Endometrial microvascular endothelial cells (primary cell): Measurements from ENCODE around the gene SLC16A8. TPM values are rescaled to one million over a fixed set of nuclear protein-coding genes. Genes with fewer than 3 reads are reported as not detected.

Experiments used
- in situ Hi-C: cut with HindIII; loops from 2 replicates; pipeline ENCODE4 v1.10.0; 2017; ENCODE audit warnings: low sequenced_read_pairs, low pct_unique_long_range_greater_than_20kb; ENCODE audit errors: inconsistent ontology term
- total RNA-seq: library from RNA; depleted of rRNA; stranded (reverse); fragments of >200 nt; gene quantifications from one replicate; pipeline ENCODE4 v1.2.3, GENCODE V29; 2015; ENCODE audit errors: inconsistent ontology term

SLC16A8 gene
- total RNA-seq, 1 donor from 2014 or later = not detected

DNA sequence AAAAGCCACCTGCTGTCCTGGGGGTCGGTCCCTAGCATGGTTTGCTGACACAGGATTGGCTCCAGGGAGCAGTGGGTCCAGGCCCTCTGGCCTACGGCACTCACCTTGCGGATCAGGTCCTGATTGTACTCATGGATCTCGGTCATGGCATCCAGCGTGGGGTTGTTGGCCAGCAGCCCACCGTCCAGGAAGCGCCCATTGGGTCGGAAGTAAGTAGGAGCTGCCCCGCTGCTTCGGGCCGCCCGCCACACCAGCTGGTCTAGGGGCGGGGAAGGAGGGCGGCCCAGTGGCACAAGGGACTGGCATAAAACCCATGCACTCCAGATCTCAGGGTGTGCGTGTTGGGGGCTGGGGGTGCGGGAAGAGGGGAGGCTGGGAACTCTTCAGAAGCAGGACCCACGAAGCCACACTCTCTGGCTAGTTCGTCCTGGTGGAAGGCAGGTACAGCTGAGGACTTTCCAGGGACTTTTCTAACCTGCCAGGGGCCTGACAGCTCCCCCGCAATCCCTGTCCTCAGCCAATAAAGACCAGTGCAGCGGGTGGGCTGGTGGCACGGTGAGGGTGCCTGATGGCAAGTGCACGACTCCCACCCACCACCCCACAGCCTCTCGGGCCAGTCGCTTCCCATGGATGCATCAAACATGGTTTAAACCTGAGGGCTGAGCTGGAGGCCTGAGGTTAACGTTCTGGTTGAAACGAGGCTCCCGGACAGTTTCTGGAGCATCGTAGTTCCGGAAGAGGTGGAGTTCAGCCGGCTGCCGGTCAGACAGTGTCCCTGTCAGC, 31.6 kb upstream of the SLC16A8 start:
- in situ Hi-C loops = no loop called here

DNA sequence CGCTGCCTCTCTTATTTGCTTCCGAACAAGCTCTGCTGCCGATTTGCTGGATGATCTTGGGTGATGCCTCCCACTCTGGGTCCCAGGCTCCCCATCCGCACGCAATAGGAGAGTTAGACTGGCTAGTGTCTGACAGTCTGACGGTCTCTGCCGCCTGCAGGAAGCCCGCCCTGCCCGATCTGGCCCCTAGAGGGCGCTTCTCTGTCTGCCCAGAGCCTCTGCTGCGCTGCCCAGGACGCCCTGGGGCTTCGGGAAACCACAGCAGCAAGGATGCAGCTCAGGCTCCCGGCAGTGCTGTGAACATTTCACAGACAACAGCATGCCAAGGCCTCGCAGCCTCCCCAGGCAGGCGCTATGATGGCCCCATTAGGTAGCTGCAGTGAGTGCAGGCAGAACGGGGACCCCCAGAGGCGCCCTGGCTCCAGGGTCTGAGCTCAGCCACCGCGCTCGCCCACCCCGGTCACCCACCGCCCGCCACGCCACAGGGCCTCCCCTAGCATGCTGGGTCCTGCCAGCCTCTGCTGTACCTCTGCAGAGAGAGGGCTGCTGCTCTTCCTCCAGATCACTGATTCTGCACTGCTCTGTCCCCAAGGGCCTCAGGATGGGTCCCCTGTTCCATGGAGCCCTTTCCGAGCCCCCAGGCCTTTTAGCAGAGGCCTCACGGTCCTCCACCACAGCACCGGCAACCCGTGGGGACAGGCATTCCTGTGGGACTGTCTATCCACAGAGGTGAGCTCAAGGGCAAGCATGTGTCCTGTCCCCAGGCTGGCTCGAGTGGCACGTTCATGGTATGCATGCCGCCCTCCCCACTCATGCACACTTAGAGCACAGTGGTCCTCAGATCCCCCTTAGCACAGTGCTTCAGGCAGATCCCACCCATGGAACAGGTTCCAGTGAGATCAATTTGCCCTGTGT, 30.8 kb upstream of the SLC16A8 start:
- in situ Hi-C loops = no loop called here

DNA sequence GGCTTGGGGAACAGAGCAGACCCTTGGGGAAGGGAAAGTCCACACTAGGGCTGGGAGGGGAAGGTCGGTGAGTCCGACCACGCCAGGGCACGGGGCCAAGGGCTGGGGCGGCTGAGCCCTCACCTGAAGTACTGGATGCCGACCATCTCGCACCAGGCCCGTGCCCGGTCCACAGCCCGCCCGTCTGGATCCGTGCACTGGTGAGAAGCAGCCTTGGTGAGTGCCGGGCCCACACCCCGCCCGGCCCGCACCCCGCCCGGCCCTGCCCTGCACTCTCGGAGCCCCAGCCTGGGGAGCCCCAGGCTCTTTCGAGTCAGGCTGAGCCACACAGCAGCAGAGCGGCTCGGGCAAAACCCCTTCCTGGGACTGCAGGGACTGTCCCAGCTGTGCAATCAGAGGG, 28.4 kb upstream of the SLC16A8 start:
- in situ Hi-C loops = no loop called here

DNA sequence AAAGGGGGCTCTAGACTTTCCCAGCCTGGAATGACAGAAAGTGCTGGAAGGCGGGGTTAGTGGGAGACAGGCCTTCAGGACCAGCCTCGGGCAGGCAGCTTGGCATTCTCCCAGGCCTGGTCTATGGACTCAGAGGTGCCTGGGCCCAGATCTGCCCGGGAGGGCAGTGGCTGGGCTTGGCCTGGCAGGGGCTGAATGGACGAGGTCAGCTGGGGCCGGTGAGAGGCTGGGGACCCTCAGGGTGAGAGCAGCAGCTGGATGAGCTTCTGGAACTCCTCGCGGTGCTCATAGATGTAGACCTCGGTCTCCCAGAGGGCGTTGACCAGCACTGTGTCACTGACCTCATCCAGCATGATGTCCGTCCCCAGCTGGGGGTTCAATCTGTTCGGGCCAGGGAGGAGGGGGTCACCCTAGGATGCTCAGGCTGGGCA, 28.0 kb upstream of the SLC16A8 start:
- in situ Hi-C loops = no loop called here

DNA sequence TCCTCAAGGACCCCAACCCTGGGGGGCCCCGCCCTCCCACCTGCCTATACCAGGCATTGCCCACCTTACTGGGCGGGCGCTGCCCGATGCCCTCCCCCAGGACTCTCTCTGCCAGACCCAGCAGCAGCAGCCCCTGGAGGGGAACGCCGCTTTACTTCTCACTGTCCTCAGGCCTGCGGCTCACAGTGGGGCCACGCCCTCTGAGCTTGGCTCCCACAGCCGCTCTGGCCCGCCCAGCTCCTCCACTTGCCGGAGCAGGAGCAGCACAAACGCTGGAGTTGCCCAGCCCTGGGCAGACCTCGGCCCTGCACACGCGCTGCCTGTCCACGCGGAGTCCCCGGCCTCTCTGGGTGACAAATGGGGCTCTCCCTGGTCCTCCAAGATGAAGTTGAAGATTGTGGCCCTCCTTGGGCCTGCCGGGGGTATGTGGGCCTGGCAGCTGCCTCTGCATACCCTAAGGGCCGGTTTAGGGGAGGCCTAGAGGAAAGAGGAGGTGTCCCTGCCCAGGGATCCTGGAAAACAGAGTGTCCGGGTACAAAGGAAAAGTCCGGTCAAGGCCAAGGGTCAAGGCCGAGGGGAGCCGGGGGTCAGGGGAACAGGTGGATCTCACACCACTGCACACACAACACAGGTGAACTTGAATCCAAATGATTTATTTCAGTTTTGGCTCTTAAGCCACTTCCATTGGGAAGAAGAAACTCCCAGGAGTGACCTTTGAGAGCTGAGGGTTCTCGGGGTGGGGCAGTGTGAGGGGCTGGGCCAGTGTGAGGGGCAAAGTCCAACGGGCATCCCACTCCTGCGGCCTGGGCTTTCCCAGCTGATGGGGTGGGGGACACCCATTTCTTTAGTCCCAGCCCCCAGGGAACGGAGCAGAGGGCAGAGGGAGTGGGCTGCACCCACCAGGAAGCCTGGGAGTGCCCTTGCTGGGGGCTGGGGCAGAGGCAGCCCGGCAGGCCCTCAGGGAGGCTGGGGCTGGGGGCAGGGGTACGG, 27.2 kb upstream of the SLC16A8 start:
- in situ Hi-C loops = no loop called here

- in situ Hi-C loops = no loop called here
Observed at GRCh38 chr22:38110008-38110862, 26.3 kb upstream of the SLC16A8 start, which contains the start of gene BAIAP2L2. Gene BAIAP2L2 (minus strand): TSS chr22:38110684. CDS start chr22:38110525, 159 bp downstream.

DNA sequence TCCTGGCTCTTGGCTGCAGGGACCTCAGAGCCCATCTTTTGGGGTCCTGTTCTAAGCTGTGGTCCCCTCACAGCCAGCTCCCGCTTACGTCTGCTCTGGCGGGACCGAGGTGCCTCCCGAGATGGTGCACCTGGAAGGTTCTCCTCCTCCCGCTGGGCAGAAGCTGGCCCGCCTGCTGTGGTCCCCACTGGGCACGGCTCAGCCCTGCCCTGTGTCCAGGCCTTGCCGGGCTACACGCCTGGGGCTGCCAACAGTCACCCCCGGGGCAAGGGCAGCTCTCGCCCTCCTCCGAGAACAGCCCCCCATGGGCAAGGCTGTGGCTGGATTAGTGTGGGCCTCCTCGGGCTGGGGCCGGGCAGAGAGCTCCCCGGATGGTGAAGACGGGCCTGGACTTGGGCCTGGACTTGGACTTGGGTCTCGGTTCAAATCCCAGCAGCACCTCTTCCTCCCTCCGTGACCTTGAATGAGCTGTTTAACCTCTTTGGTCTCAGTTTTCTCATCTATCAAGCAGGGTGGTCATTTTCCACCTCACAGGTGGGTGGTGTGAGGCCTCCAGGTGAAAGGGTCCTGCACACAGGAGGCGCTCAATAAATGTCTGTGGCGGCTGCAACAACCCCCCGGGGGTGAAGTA, 25.5 kb upstream of the SLC16A8 start:
- in situ Hi-C loops = no loop called here

GRCh38 chr22:38108561-38109319, 24.8 kb upstream of the SLC16A8 start:
- in situ Hi-C loops = no loop called here

DNA sequence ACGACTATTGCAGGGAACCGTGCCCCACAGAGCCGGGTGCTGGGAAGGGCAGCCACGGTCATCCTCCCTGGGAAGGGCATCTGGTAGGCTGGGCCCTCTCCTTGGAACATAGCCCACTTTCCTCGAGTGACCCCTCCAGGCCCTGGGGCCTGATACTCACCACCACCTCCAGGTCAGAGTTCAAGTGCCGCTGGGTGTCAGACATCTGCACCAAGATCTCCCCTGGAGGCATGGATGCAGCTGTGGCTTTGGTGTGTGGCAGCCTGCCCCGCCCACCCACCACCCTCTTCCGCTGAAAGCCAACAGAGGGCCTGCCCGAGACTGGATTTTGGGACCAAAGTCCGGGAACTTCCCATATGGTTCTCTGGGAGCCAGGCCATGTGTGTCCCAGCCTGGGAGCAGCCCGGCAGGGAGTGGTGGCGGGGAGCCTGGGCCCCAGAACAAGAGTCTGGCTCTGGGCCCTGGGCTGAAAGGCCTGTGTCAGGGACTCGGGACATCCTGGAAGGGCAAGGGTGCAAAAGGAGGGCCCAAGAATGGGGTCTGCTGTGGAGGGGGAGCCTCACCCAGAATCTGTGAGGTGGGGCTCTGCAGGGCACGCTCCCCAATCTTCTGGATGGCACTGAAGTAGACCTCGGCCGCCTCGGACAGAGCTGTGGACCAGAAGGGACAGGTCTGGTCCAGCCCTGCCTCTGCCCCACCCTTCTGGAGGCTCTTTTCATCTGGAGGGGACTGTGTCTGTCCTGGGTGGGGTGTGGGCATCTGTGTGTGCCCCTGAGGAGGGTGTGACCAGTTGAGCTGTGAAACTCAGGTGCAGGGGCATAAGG, 23.9 kb upstream of the SLC16A8 start:
- in situ Hi-C loops = no loop called here

DNA sequence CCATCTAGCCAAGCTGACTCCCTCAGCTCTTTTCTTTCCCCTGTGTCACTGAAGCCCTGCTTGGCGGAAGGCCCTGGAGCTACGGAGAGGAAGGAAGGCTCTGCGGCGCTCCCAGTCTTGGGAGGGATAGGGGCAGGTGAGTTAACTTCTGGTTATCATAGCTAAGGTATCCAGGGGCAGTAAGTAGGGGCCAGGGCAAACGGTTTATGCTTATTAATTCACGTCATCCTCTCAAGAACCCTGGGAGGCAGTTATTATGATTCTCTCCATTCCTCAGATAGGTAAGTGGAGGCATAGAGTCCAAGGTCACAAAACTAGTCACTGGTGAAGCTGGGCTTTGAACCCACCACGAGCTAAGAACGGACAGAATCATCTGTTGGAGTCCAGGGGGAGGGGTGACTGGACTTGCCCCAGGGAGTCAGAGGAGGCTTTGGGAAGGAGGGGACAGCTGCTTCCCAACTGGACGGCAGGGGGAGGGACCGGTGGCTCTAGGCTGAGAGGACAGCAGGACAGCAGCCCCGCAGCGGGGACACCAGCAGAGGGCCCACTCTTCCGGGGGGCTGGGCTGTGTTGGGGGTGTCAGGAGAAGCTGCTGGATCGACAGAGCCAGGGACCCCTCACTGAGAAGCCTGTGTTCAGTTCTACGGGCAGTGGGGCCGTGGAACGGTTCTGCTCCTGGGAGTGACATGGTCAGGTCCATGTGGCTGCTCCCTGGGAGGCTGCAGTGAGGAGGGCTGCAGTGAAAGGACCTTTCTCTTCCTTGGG, 23.0 kb upstream of the SLC16A8 start:
- in situ Hi-C loops = no loop called here

DNA sequence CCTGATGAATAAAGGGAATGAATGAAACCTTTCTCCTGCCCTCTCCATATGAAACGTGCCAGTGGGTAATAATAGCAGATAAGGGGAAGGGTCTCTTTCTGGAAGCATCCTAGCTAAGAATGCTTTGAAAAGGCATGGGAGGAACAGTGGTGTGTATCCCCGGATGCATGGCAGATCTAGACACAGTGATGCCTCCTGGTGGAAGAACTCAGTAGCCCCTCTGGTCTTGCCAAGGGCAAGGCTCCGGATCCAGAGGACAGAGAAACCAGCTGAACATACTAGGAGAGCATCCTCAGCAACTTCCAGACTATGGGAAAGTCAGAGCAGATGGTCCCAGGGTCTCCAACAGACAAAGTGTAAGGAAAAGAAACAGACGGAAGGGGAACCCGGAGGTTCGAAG, 20.1 kb upstream of the SLC16A8 start:
- in situ Hi-C loops = no loop called here

GRCh38 chr22:38103641-38104040, 19.7 kb upstream of the SLC16A8 start:
- in situ Hi-C loops = no loop called here

GRCh38 chr22:38098410-38099249, 14.6 kb upstream of the SLC16A8 start:
- in situ Hi-C loops = no loop called here

DNA sequence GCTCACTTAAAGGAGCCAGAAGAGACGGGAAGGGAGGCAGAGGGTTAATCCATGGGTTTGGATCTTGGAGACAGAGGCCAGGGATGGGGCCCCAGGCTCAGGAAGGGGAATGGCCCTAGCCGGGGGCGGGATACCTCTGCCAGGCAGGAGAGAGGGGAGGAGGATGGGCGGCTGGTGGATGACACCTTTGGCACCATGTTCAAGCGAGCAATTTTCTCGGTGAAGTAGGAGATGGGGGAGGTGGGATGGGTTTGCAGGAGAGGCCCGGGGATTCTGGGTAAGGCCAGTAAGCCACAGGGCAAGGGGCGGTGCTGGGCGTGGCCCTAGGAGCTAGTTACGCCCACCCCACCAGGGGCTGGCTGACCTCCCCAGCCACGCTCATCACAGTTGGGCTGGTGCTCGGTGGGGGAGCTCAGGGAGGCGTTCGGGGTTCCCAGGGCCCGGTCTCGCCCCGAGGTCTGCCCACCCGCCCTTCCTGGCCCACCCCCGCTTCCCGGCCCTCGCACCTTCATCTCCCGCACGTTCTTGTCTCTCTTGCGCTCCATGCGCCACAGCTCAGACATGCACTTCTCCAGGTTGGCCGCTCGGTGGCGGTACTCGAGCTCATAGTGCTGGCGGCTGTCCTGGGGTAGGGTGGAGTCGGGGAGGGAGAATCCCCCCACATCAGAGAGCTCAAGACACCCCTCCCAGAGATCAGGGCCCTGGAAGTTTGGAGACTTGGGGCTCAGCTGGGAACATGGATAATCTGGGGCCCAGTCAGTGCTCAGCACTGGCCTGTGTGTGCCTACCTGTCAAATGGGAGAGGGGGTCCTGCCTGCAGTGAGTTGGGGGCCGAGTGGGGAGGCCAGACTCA, 13.8 kb upstream of the SLC16A8 start:
- in situ Hi-C loops = no loop called here
